ENCODE results near the gene CDH8.

Gene CDH8

DNA sequence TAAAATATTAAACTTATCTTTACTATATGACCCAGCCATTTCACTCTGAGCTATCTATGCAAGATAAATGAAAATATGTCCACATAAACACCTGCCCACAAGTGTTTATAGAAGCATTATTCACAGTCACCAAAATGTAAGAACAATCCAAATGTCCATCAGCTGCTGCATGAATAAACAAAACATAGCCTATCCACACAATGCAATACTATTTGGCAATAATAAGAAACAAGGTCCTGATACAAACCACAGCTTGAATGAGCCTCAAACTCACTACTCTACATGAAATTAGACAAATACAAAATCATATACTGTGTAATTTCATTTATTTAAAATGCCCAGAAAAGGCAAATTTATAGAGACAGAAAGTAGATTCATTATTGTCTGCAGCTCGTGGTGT lies 355.1 kb downstream of the CDH8 start:
- no peaks in the 10 kb centered on the region for H3K9me3 ChIP-seq
- DNase-seq, result no peak
- no peak overlapping the region for H3K4me3 ChIP-seq (ENCODE audit: low read depth, low read length)
- no peaks in the 10 kb centered on the region for H3K4me1 ChIP-seq
- no peak for TF ChIP-seq CTCF (IDR thresholded peaks at IDR 0.05; ENCODE audit: low read depth, low read length)
- no peaks in the 10 kb centered on the region for H3K36me3 ChIP-seq
- no peaks in the 10 kb centered on the region for H3K27me3 ChIP-seq

GRCh38 chr16:61678182-61678581 lies 358.1 kb downstream of the CDH8 start:
- Histone ChIP-seq H3K36me3 (no peaks in the 10 kb centered on the region), H3K9me3 (no peaks in the 10 kb centered on the region), H3K4me1 (no peaks in the 10 kb centered on the region), H3K27me3 (no peaks in the 10 kb centered on the region), H3K4me3 (ENCODE audit: low read depth, low read length) (no peak overlapping the region)
- TF ChIP-seq CTCF (IDR thresholded peaks at IDR 0.05; ENCODE audit: low read depth, low read length), result no peak
- no peak for DNase-seq

GRCh38 chr16:61677776-61678175 lies 358.5 kb downstream of the CDH8 start:
- no peak for TF ChIP-seq CTCF (IDR thresholded peaks at IDR 0.05; ENCODE audit: low read depth, low read length)
- H3K4me3 ChIP-seq (ENCODE audit: low read depth, low read length), result no peak overlapping the region
- DNase-seq, result no peak
- no peaks in the 10 kb centered on the region for H3K9me3 ChIP-seq
- H3K4me1 ChIP-seq, result no peaks in the 10 kb centered on the region
- H3K27me3 ChIP-seq, result no peaks in the 10 kb centered on the region
- H3K36me3 ChIP-seq, result no peaks in the 10 kb centered on the region

DNA sequence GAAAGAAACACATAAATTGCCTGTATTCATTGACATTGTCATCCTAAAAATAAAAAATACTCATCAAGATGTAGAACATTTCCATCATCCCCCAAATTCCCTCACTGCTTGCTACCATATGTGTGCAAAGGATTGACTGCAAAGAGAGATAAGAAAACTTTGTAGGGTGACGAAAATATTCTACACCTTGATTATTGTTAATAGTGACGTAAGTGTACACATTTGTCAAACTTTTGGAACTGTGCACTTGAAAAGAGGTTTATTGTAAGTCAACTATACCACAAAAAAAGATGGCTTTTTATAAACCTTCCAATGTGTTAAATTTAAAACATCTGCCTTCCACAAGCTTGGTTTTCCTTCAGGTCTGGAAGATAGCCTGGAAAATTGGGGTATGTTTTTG lies 359.5 kb downstream of the CDH8 start:
- TF ChIP-seq CTCF (IDR thresholded peaks at IDR 0.05; ENCODE audit: low read depth, low read length), result no peak
- H3K36me3 ChIP-seq, result no peaks in the 10 kb centered on the region
- no peaks in the 10 kb centered on the region for H3K9me3 ChIP-seq
- no peaks in the 10 kb centered on the region for H3K27me3 ChIP-seq
- DNase-seq, result no peak
- H3K4me1 ChIP-seq, result no peaks in the 10 kb centered on the region
- H3K4me3 ChIP-seq (ENCODE audit: low read depth, low read length), result no peak overlapping the region

GRCh38 chr16:61671161-61671560 lies 365.1 kb downstream of the CDH8 start:
- no peak for DNase-seq
- TF ChIP-seq CTCF (IDR thresholded peaks at IDR 0.05; ENCODE audit: low read depth, low read length), result no peak

DNA sequence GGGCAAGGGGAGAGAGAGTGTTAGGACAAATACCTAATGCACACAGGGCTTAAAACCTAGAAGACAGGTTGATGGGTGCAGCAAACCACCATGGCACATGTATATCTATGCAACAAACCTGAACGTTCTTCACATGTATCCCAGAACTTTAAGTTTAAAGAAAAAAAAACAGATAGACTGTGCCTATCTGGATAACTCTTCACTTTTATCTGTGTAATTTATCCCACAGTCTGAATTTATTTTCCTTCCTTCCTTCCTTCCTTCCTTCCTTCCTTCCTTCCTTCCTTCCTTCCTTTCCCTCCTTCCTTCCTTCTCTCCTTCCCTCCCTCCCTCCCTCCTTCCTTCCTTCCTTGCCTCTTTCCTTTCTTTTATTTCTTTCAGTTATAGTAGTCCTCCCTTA lies 370.7 kb downstream of the CDH8 start:
- Histone ChIP-seq H3K9me3 (no peaks in the 10 kb centered on the region), H3K4me3 (ENCODE audit: low read depth, low read length) (no peak overlapping the region), H3K27me3 (no peaks in the 10 kb centered on the region), H3K4me1 (no peaks in the 10 kb centered on the region), H3K36me3 (no peaks in the 10 kb centered on the region)
- no peak for DNase-seq
- TF ChIP-seq CTCF (IDR thresholded peaks at IDR 0.05; ENCODE audit: low read depth, low read length), result no peak

More at GRCh38 chr16:61671161-61671560, 365.1 kb downstream of the CDH8 start:
- Histone ChIP-seq H3K4me1 (no peaks in the 10 kb centered on the region), H3K9me3 (no peaks in the 10 kb centered on the region), H3K27me3 (no peaks in the 10 kb centered on the region), H3K36me3 (no peaks in the 10 kb centered on the region), H3K4me3 (ENCODE audit: low read depth, low read length) (no peak overlapping the region)

Measured in BE2C (cell line).